Measurements from ENCODE around the gene KLHL5. TPM values are rescaled to one million over a fixed set of nuclear protein-coding genes. Genes with fewer than 3 reads are reported as not detected.

The KLHL5 gene
- total and polyA plus RNA-seq, 2 experiments from 2014 or later, result 27.0 to 43.3 TPM

DNA sequence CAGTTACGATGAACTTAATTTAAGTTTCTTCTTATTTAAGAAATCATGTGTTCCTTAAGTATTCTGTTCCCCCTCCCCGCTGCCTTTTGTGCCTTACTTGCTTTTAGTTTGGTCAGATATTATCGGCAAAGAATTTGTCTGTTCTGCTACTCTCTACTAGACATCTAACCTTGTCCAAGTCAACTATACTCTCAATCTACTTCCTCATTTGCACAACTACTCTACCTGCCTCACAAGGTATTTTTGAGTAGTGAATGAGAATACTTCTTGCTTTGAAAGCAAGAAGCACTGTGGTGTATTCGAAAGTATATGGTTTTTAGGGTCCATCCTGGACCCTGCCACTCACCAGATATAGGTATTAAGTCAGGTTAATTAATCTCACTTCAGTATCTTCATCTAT, 8.0 kb upstream of the KLHL5 start:
- Histone ChIP-seq H3K4me3 (no peak overlapping the region), H3K9me3 (ENCODE audit: low read depth) (no peaks in the 10 kb centered on the region), H3K27me3 (replicated peaks; ENCODE audit: insufficient read depth) (no peaks in the 10 kb centered on the region), H3K27ac (no peak overlapping the region), H3K79me2 (ENCODE audit: insufficient read depth) (peaks cover 94% of the 10 kb centered on the region), H3K9ac (no peak overlapping the region), H4K20me1 (ENCODE audit: insufficient read depth) (no peaks in the 10 kb centered on the region), H3K36me3 (ENCODE audit: low read depth) (no peaks in the 10 kb centered on the region), H2AFZ (no peak overlapping the region), H3K4me1 (ENCODE audit: insufficient read depth) (no peaks in the 10 kb centered on the region), H3F3A (ENCODE audit: insufficient read depth) (no peaks in the 10 kb centered on the region), H3K9me2 (ENCODE audit: insufficient read depth) (no peaks in the 10 kb centered on the region), H3K4me2 (ENCODE audit: unreplicated experiment) (no peak overlapping the region)
- DNase-seq, result no peak
- 91 to 99% methylated on average over 4 of the region's 4 CpGs for WGBS, 2 experiments (ENCODE audit: low coverage in 1 of 2, low lambda C conversion rate in 2 of 2, missing lambda C conversion rate in 2 of 2)
- in situ Hi-C loops (cut with MboI), result loop anchor here (25.0 kb wide), 1 partner anchor 92 kb away; no protein-coding TSS in a partner anchor
- TF ChIP-seq EZH2 (IDR thresholded peaks at IDR 0.05; ENCODE audit: insufficient read depth, poor library complexity, severe bottlenecking) (no peak), EZH2phosphoT487 (IDR thresholded peaks at IDR 0.05; ENCODE audit: insufficient read depth, low read depth) (no peak)

- no peak overlapping the region for H3K9ac ChIP-seq
- no peaks in the 10 kb centered on the region for H3K27me3 ChIP-seq (replicated peaks; ENCODE audit: insufficient read depth)
- H3K4me3 ChIP-seq, result no peak overlapping the region
- H3K9me2 ChIP-seq (ENCODE audit: insufficient read depth), result no peaks in the 10 kb centered on the region
- 97 to 98% methylated on average over 3 of the region's 3 CpGs for WGBS, 2 experiments (ENCODE audit: low coverage in 1 of 2, low lambda C conversion rate in 2 of 2, missing lambda C conversion rate in 2 of 2)
- TF ChIP-seq EZH2phosphoT487 (IDR thresholded peaks at IDR 0.05; ENCODE audit: insufficient read depth, low read depth) (no peak), EZH2 (IDR thresholded peaks at IDR 0.05; ENCODE audit: insufficient read depth, poor library complexity, severe bottlenecking) (no peak)
- H3K36me3 ChIP-seq (ENCODE audit: low read depth), result no peaks in the 10 kb centered on the region
- no peaks in the 10 kb centered on the region for H3K9me3 ChIP-seq (ENCODE audit: low read depth)
- no peak for DNase-seq
- no peak overlapping the region for H3K4me2 ChIP-seq (ENCODE audit: unreplicated experiment)
- H3K79me2 ChIP-seq (ENCODE audit: insufficient read depth), result peaks cover 94% of the 10 kb centered on the region
- H4K20me1 ChIP-seq (ENCODE audit: insufficient read depth), result no peaks in the 10 kb centered on the region
- no peak overlapping the region for H3K27ac ChIP-seq
- H2AFZ ChIP-seq, result no peak overlapping the region
- in situ Hi-C loops (cut with MboI), result loop anchor here (25.0 kb wide), 1 partner anchor 92 kb away; no protein-coding TSS in a partner anchor
- H3F3A ChIP-seq (ENCODE audit: insufficient read depth), result no peaks in the 10 kb centered on the region
- no peaks in the 10 kb centered on the region for H3K4me1 ChIP-seq (ENCODE audit: insufficient read depth)
Observed at GRCh38 chr4:39054497-39054896, 7.5 kb upstream of the KLHL5 start.

- Histone ChIP-seq H3F3A (ENCODE audit: insufficient read depth) (no peaks in the 10 kb centered on the region), H3K79me2 (ENCODE audit: insufficient read depth) (peaks cover 93% of the 10 kb centered on the region), H3K9me3 (ENCODE audit: low read depth) (no peaks in the 10 kb centered on the region)
Observed at GRCh38 chr4:39056023-39056422, 6.0 kb upstream of the KLHL5 start.

GRCh38 chr4:39061457-39061856, 575 bp upstream of the KLHL5 start:
- no peak overlapping the region for H3K4me3 ChIP-seq
- H3K4me1 ChIP-seq (ENCODE audit: insufficient read depth), result peaks cover 9% of the 10 kb centered on the region; the same call in 1 of the 2 replicates
- no peaks in the 10 kb centered on the region for H3K27me3 ChIP-seq (replicated peaks; ENCODE audit: insufficient read depth)
- H3K9ac ChIP-seq, result no peak overlapping the region
- H3K27ac ChIP-seq, result no peak overlapping the region
- H3K9me2 ChIP-seq (ENCODE audit: insufficient read depth), result no peaks in the 10 kb centered on the region
- no peak overlapping the region for H2AFZ ChIP-seq
- no peaks in the 10 kb centered on the region for H3K9me3 ChIP-seq (ENCODE audit: low read depth)
- 0 out of 2 replicates have a peak, but pooled peaks cover 5% of the 10 kb centered on the region for H3F3A ChIP-seq (ENCODE audit: insufficient read depth)
- no peaks in the 10 kb centered on the region for H3K36me3 ChIP-seq (ENCODE audit: low read depth)
- in situ Hi-C loops (cut with MboI), result loop anchor here (25.0 kb wide), 1 partner anchor 99 kb away; no protein-coding TSS in a partner anchor
- peak; percentile 10 for DNase-seq
- peaks cover 69% of the 10 kb centered on the region for H3K79me2 ChIP-seq (ENCODE audit: insufficient read depth)
- 96 to 100% methylated on average over 1 of the region's 1 CpG for WGBS, 2 experiments (ENCODE audit: low coverage in 1 of 2, low lambda C conversion rate in 2 of 2, missing lambda C conversion rate in 2 of 2)
- TF ChIP-seq EZH2 (IDR thresholded peaks at IDR 0.05; ENCODE audit: insufficient read depth, poor library complexity, severe bottlenecking) (no peak), EZH2phosphoT487 (IDR thresholded peaks at IDR 0.05; ENCODE audit: insufficient read depth, low read depth) (no peak)
- no peaks in the 10 kb centered on the region for H4K20me1 ChIP-seq (ENCODE audit: insufficient read depth)
- H3K4me2 ChIP-seq (ENCODE audit: unreplicated experiment), result no peak overlapping the region

More at GRCh38 chr4:39056023-39056422, 6.0 kb upstream of the KLHL5 start:
- DNase-seq, result no peak
- WGBS, 2 experiments (ENCODE audit: low coverage in 1 of 2, low lambda C conversion rate in 2 of 2, missing lambda C conversion rate in 2 of 2), result 97 to 98% methylated on average over 5 of the region's 5 CpGs
- no peaks in the 10 kb centered on the region for H3K27me3 ChIP-seq (replicated peaks; ENCODE audit: insufficient read depth)
- H4K20me1 ChIP-seq (ENCODE audit: insufficient read depth), result no peaks in the 10 kb centered on the region
- no peak for TF ChIP-seq EZH2 (IDR thresholded peaks at IDR 0.05; ENCODE audit: insufficient read depth, poor library complexity, severe bottlenecking)
- no peak for TF ChIP-seq EZH2phosphoT487 (IDR thresholded peaks at IDR 0.05; ENCODE audit: insufficient read depth, low read depth)
- H3K36me3 ChIP-seq (ENCODE audit: low read depth), result no peaks in the 10 kb centered on the region
- no peak overlapping the region for H3K4me2 ChIP-seq (ENCODE audit: unreplicated experiment)
- no peaks in the 10 kb centered on the region for H3K9me2 ChIP-seq (ENCODE audit: insufficient read depth)
- H3K4me3 ChIP-seq, result no peak overlapping the region
- H2AFZ ChIP-seq, result no peak overlapping the region
- H3K4me1 ChIP-seq (ENCODE audit: insufficient read depth), result no peaks in the 10 kb centered on the region
- H3K27ac ChIP-seq, result no peak overlapping the region
- H3K9ac ChIP-seq, result no peak overlapping the region
- in situ Hi-C loops (cut with MboI), result loop anchor here (25.0 kb wide), 1 partner anchor 94 kb away; no protein-coding TSS in a partner anchor
